GM12878 (cell line): ENCODE measurements around the gene SCIN. TPM values are rescaled to one million over a fixed set of nuclear protein-coding genes. Genes with fewer than 3 reads are reported as not detected.

ENCODE experiments used
- ATAC-seq: fragments of 200-7000 bp; cut with Tn5 transposase; 3 replicates; pipeline ENCODE4 v1.9.1; 2020; ENCODE audit warnings: mild to moderate bottlenecking, moderate library complexity
- BruUV-seq: library from RNA; stranded (reverse); fragments of 400-500 nt; replicated peaks from 2 replicates; lab custom pipeline; 2021; lab: Mats Ljungman, UMichigan
- CTCF ChIA-PET: fragments of 300-600 bp; sonication (Branson Sonifier 250); formaldehyde crosslinking; extraction: SDS; loops from one replicate; lab custom pipeline; 2021; ENCODE audit warnings: inconsistent platforms; lab: Yijun Ruan, JAX
- POLR2A ChIA-PET: fragments of 350-600 bp; formaldehyde crosslinking; extraction: SDS; loops from one replicate; lab custom pipeline; 2021; ENCODE audit warnings: inconsistent platforms; lab: Charles Lee
- RAD21 ChIA-PET: fragments of 300-600 bp; sonication (Branson Sonifier 250); formaldehyde crosslinking; loops from one replicate; lab custom pipeline; 2023; ENCODE audit warnings: antibody characterized with exemption; ENCODE audit not compliant: unreplicated experiment; lab: Charles Lee
- SMC1A ChIA-PET: fragments of 300-600 bp; sonication (Branson Sonifier 250); formaldehyde crosslinking; loops from one replicate; lab custom pipeline; 2023; ENCODE audit not compliant: unreplicated experiment, uncharacterized antibody; lab: Charles Lee
- DNase-seq: peaks from one replicate; pipeline ENCODE4 v3.0.0-alpha.2; 2011; ENCODE audit warnings: low read depth, low spot score
- FAIRE-seq: peaks from 3 replicates; lab custom pipeline; 2011; peaks lifted over from hg19 to GRCh38; lab: Jason Lieb, UNC
- H2AFZ ChIP-seq: 2 replicates; pipeline ENCODE4 v1.6.0; 2011; ENCODE audit warnings: low read depth, low read length, control low read depth; ENCODE audit not compliant: control insufficient read depth
- H3K27ac ChIP-seq: 2 replicates; pipeline ENCODE4 v1.5.1; 2011; ENCODE audit warnings: control low read depth; ENCODE audit not compliant: control insufficient read depth, insufficient read depth
- H3K27me3 ChIP-seq, 2 experiments: replicated peaks in 1 of 2; 2 replicates each; pipeline versions ENCODE4 v1.6.0 to v1.6.1; 2011; ENCODE audit warnings: low read length in 1 of 2; ENCODE audit not compliant: control insufficient read depth in 2 of 2, insufficient read depth in 2 of 2
- H3K36me3 ChIP-seq, 2 experiments: 2 replicates each; pipeline ENCODE4 v1.5.1; 2011; ENCODE audit warnings: low read length in 1 of 2; ENCODE audit not compliant: control insufficient read depth in 2 of 2, insufficient read depth in 2 of 2
- H3K4me1 ChIP-seq: 2 replicates; pipeline ENCODE4 v1.6.1; 2011; ENCODE audit warnings: mild to moderate bottlenecking, low read length, moderate library complexity, mixed read lengths; ENCODE audit not compliant: control insufficient read depth, insufficient read depth
- H3K4me2 ChIP-seq: 2 replicates; pipeline ENCODE4 v1.6.0; 2011; ENCODE audit warnings: control low read depth; ENCODE audit not compliant: control insufficient read depth, insufficient read depth
- H3K4me3 ChIP-seq: fragments of 200-600 bp; sonication (generic); 2 replicates; pipeline ENCODE4 v1.5.1; 2016
- H3K79me2 ChIP-seq: 2 replicates; pipeline ENCODE4 v1.6.0; 2011; ENCODE audit warnings: low read length; ENCODE audit not compliant: control insufficient read depth, insufficient read depth
- H3K9ac ChIP-seq: 2 replicates; pipeline ENCODE4 v1.8.0; 2011; ENCODE audit warnings: low read length, control low read depth, mixed read lengths; ENCODE audit not compliant: control insufficient read depth, insufficient read depth
- H3K9me3 ChIP-seq: replicated peaks from 3 replicates; pipeline ENCODE4 v1.5.1; 2011; ENCODE audit warnings: mild to moderate bottlenecking, low read length; ENCODE audit not compliant: control insufficient read depth, insufficient read depth
- H4K20me1 ChIP-seq: 2 replicates; pipeline ENCODE4 v1.6.0; 2011; ENCODE audit not compliant: control insufficient read depth, insufficient read depth
- BCL11A ChIP-seq: IDR thresholded peaks from 2 replicates; pipeline ENCODE4 v1.6.1; 2011; ENCODE audit warnings: low read depth, low read length
- CBX3 ChIP-seq: fragments of 200-600 bp; sonication (generic); IDR thresholded peaks from 2 replicates; pipeline ENCODE4 v1.6.1; 2016; ENCODE audit warnings: low read depth, borderline replicate concordance
- CEBPB ChIP-seq, 2 experiments: fragments of 150-350 bp in 1 of 2; IDR thresholded peaks; 2 replicates each; pipeline ENCODE4 v1.6.1; 2012 to 2014; ENCODE audit warnings: low read depth in 2 of 2, low read length in 2 of 2, borderline replicate concordance in 1 of 2, inconsistent platforms in 1 of 2
- CREM ChIP-seq: IDR thresholded peaks from 2 replicates; pipeline ENCODE4 v1.6.1; 2014; ENCODE audit warnings: antibody characterized with exemption, low read depth
- E4F1 ChIP-seq: fragments of 450-650 bp; IDR thresholded peaks from 2 replicates; pipeline ENCODE4 v1.6.1; 2018; ENCODE audit warnings: borderline replicate concordance, mild to moderate bottlenecking; ENCODE audit not compliant: partially characterized antibody
- FOXK2 ChIP-seq: fragments of 450-650 bp; IDR thresholded peaks from 2 replicates; pipeline ENCODE4 v1.6.1; 2017; ENCODE audit warnings: mild to moderate bottlenecking, moderate library complexity
- HCFC1 ChIP-seq: fragments of 150-350 bp; IDR thresholded peaks from 2 replicates; pipeline ENCODE4 v1.6.1; 2014; ENCODE audit warnings: low read length
- IKZF2 ChIP-seq, 2 experiments: fragments of 450-650 bp; IDR thresholded peaks; 2 replicates each; pipeline ENCODE4 v1.6.1; 2017; ENCODE audit warnings: mild to moderate bottlenecking in 2 of 2, moderate library complexity in 2 of 2
- NFYA ChIP-seq: IDR thresholded peaks from 2 replicates; pipeline ENCODE4 v1.6.1; 2011; ENCODE audit warnings: low read depth, mild to moderate bottlenecking, low read length, improper control_type of control experiment, borderline replicate concordance
- NKRF ChIP-seq: fragments of 450-650 bp; conservative IDR thresholded peaks from 2 replicates; pipeline ENCODE4 v1.6.1; 2017; ENCODE audit warnings: mild to moderate bottlenecking, moderate library complexity
- PAX8 ChIP-seq: fragments of 450-650 bp; IDR thresholded peaks from 2 replicates; pipeline ENCODE4 v1.6.1; 2017; ENCODE audit warnings: mild to moderate bottlenecking, moderate library complexity
- POLR2AphosphoS5 ChIP-seq: IDR thresholded peaks from 2 replicates; pipeline ENCODE4 v1.6.1; 2011; ENCODE audit warnings: mild to moderate bottlenecking, low read length, inconsistent platforms
- SKIL ChIP-seq: fragments of 450-650 bp; IDR thresholded peaks from 2 replicates; pipeline ENCODE4 v1.6.1; 2017; ENCODE audit warnings: mild to moderate bottlenecking, low read depth, inconsistent platforms; ENCODE audit not compliant: poor library complexity, severe bottlenecking
- SP1 ChIP-seq: IDR thresholded peaks from one replicate; pipeline ENCODE4 v1.6.1; 2011; ENCODE audit warnings: low read depth, low read length
- TAF1 ChIP-seq: IDR thresholded peaks from 2 replicates; pipeline ENCODE4 v1.6.1; 2011; ENCODE audit warnings: mild to moderate bottlenecking, low read depth, low read length, borderline replicate concordance
- WRNIP1 ChIP-seq: IDR thresholded peaks from 2 replicates; pipeline ENCODE4 v1.6.1; 2011; ENCODE audit warnings: low read depth, low read length, improper control_type of control experiment, borderline replicate concordance
- ZZZ3 ChIP-seq: IDR thresholded peaks from 2 replicates; pipeline ENCODE4 v1.6.1; 2011; ENCODE audit warnings: low read depth; ENCODE audit not compliant: control insufficient read depth, insufficient read length
- WGBS: methylation state at CpG from one replicate; pipeline ENCODE4 v1.1.6; 2016; ENCODE audit warnings: low lambda C conversion rate; ENCODE audit not compliant: insufficient replicate concordance, insufficient coverage; ENCODE audit errors: missing lambda C conversion rate; 5-methylcytosine and 5-hydroxymethylcytosine counted together
- in situ Hi-C: fragments of 300-500 bp; cut with MboI; formaldehyde crosslinking; loops from 9 replicates; pipeline ENCODE4 v1.14.3; 2018; ENCODE audit warnings: mixed read lengths
- intact Hi-C: fragments of 100-400 bp; cut with micrococcal nuclease; formaldehyde crosslinking; loops from one replicate; pipeline ENCODE4 v1.14.2; 2022; ENCODE audit not compliant: unreplicated experiment
- polyA plus RNA-seq, 11 experiments: library from polyadenylated mRNA; depleted of rRNA in 4 of 11; unstranded in 6 of 11; stranded (reverse) in 5 of 11; fragments of >200 nt; fragmentation: Nextera tagmentation in 4 of 11; fragmentation: Illumina TruSeq in 1 of 11; extraction: Ambion mirVana in 4 of 11; extraction: Trizol in 1 of 11; gene quantifications; 1 replicate in 1 of 11; 2 replicates in 10 of 11; pipeline versions ENCODE4 v1.2.1 to v1.2.3, GENCODE V29; 2011 to 2016; ENCODE audit warnings: inconsistent platforms in 2 of 11, missing spikeins in 2 of 11, low read depth in 1 of 11
- total RNA-seq, 4 experiments: library from RNA; depleted of rRNA in 3 of 4; stranded (reverse); fragments of >200 nt in 3 of 4; fragmentation: Illumina TruSeq in 1 of 4; extraction: Trizol in 1 of 4; gene quantifications; 2 replicates each; pipeline versions ENCODE4 v1.2.1 to v1.2.3, GENCODE V29; 2013 to 2021

SCIN gene
- total and polyA plus RNA-seq, 10 of the 15 experiments (the other 5 are each of a cell fraction or from before 2014, with no cell fraction given): 0.23 to 2.1 (median 1.0) TPM

GRCh38 chr7:12612622-12613021, 42.1 kb downstream of the SCIN start:
- POLR2A ChIA-PET: no interaction called here
- ATAC-seq (no peak), FAIRE-seq (no peak), DNase-seq (no peak)
- no peak overlapping the region for H3K27ac ChIP-seq
- no TSS peak for BruUV-seq
- RAD21 ChIA-PET: no interaction called here
- no peaks in the 10 kb centered on the region for H3K9me3 ChIP-seq
- H2AFZ ChIP-seq: no peak overlapping the region
- CTCF ChIA-PET: interaction anchor here (0.8 to 1.2 kb wide), 2 partner anchors 10 to 22 kb away, joined by 3 read pairs; no protein-coding TSS in a partner anchor
- H4K20me1 ChIP-seq: no peaks in the 10 kb centered on the region
- SMC1A ChIA-PET: interaction anchor here (0.7 kb wide), 1 partner anchor 10 kb away, joined by 3 read pairs; no protein-coding TSS in a partner anchor
- intact Hi-C loops (no loop called here), in situ Hi-C loops (no loop called here)
- no peak overlapping the region for H3K9ac ChIP-seq
- no peak for TF ChIP-seq BCL11A
- no peak for TF ChIP-seq NKRF
- TF ChIP-seq E4F1: no peak
- TF ChIP-seq PAX8: no peak
- TF ChIP-seq ZZZ3: no peak
- no peak for TF ChIP-seq SKIL
- TF ChIP-seq CEBPB (IDR thresholded peaks at IDR 0.05; ENCODE audit: borderline replicate concordance in 1 of 2, low read depth in 2 of 2, low read length in 2 of 2): no peak
- no peak for TF ChIP-seq NFYA
- TF ChIP-seq SP1: no peak
- TF ChIP-seq IKZF2 (IDR thresholded peaks at IDR 0.05): no peak
- no peak for TF ChIP-seq TAF1
- no peak for TF ChIP-seq FOXK2
- no peak for TF ChIP-seq HCFC1
- TF ChIP-seq CBX3: no peak
- TF ChIP-seq POLR2AphosphoS5: no peak
- no peak for TF ChIP-seq WRNIP1
- TF ChIP-seq CREM: no peak
- no peaks in the 10 kb centered on the region for H3K36me3 ChIP-seq
- H3K79me2 ChIP-seq: no peaks in the 10 kb centered on the region
- WGBS: 0% methylated on average over 2 of the region's 2 CpGs
- H3K27me3 ChIP-seq: no peaks in the 10 kb centered on the region
- no peak overlapping the region for H3K4me3 ChIP-seq
- H3K4me2 ChIP-seq: no peak overlapping the region
- H3K4me1 ChIP-seq: no peaks in the 10 kb centered on the region
